ENCODE results near the gene LMBRD1.

LMBRD1 gene

GRCh38 chr6:69775941-69776340 is 20.9 kb downstream of the LMBRD1 start:
- Histone ChIP-seq H3K27ac (ENCODE audit: low read depth, low read length) (no peak overlapping the region), H3K9ac (ENCODE audit: low read length) (no peak overlapping the region), H3K4me1 (ENCODE audit: control insufficient read depth, insufficient read depth, low read length) (no peaks in the 10 kb centered on the region), H3K9me3 (ENCODE audit: control insufficient read depth, insufficient read depth, low read depth, low read length) (no peaks in the 10 kb centered on the region; the same call in 1 of the 2 replicates), H3K4me3 (ENCODE audit: low read depth, low read length) (no peak overlapping the region), H3K36me3 (ENCODE audit: control insufficient read depth, insufficient read depth, low read length) (no peaks in the 10 kb centered on the region), H3K27me3 (ENCODE audit: control insufficient read depth, insufficient read depth, low read length) (no peaks in the 10 kb centered on the region)

- no peak overlapping the region for H3K27ac ChIP-seq (ENCODE audit: low read depth, low read length)
- no peaks in the 10 kb centered on the region for H3K4me1 ChIP-seq (ENCODE audit: control insufficient read depth, insufficient read depth, low read length)
- no peaks in the 10 kb centered on the region for H3K27me3 ChIP-seq (ENCODE audit: control insufficient read depth, insufficient read depth, low read length)
Observed at GRCh38 chr6:69775585-69775849, 21.3 kb downstream of the LMBRD1 start.

GRCh38 chr6:69774740-69775584 is 21.8 kb downstream of the LMBRD1 start:
- H3K9ac ChIP-seq (ENCODE audit: low read length) = no peak overlapping the region
- H3K27me3 ChIP-seq (ENCODE audit: control insufficient read depth, insufficient read depth, low read length) = no peaks in the 10 kb centered on the region
- no peak overlapping the region for H3K27ac ChIP-seq (ENCODE audit: low read depth, low read length)
- no peaks in the 10 kb centered on the region; the same call in 1 of the 2 replicates for H3K9me3 ChIP-seq (ENCODE audit: control insufficient read depth, insufficient read depth, low read depth, low read length)
- H3K4me3 ChIP-seq (ENCODE audit: low read depth, low read length) = no peak overlapping the region
- H3K4me1 ChIP-seq (ENCODE audit: control insufficient read depth, insufficient read depth, low read length) = no peaks in the 10 kb centered on the region
- H3K36me3 ChIP-seq (ENCODE audit: control insufficient read depth, insufficient read depth, low read length) = no peaks in the 10 kb centered on the region

More at GRCh38 chr6:69775585-69775849, 21.3 kb downstream of the LMBRD1 start:
- H3K9ac ChIP-seq (ENCODE audit: low read length) = no peak overlapping the region
- H3K36me3 ChIP-seq (ENCODE audit: control insufficient read depth, insufficient read depth, low read length) = no peaks in the 10 kb centered on the region
- H3K9me3 ChIP-seq (ENCODE audit: control insufficient read depth, insufficient read depth, low read depth, low read length) = no peaks in the 10 kb centered on the region; the same call in 1 of the 2 replicates
- no peak overlapping the region for H3K4me3 ChIP-seq (ENCODE audit: low read depth, low read length)

- Histone ChIP-seq H3K27me3 (ENCODE audit: control insufficient read depth, insufficient read depth, low read length) (no peaks in the 10 kb centered on the region), H3K4me3 (ENCODE audit: low read depth, low read length) (no peak overlapping the region), H3K36me3 (ENCODE audit: control insufficient read depth, insufficient read depth, low read length) (no peaks in the 10 kb centered on the region), H3K9me3 (ENCODE audit: control insufficient read depth, insufficient read depth, low read depth, low read length) (no peaks in the 10 kb centered on the region; the same call in 1 of the 2 replicates), H3K4me1 (ENCODE audit: control insufficient read depth, insufficient read depth, low read length) (no peaks in the 10 kb centered on the region), H3K9ac (ENCODE audit: low read length) (no peak overlapping the region), H3K27ac (ENCODE audit: low read depth, low read length) (no peak overlapping the region)
Observed at GRCh38 chr6:69771158-69771906, 25.5 kb downstream of the LMBRD1 start.

- Histone ChIP-seq H3K9me3 (ENCODE audit: control insufficient read depth, insufficient read depth, low read depth, low read length) (no peaks in the 10 kb centered on the region; the same call in 1 of the 2 replicates), H3K36me3 (ENCODE audit: control insufficient read depth, insufficient read depth, low read length) (no peaks in the 10 kb centered on the region), H3K27me3 (ENCODE audit: control insufficient read depth, insufficient read depth, low read length) (no peaks in the 10 kb centered on the region), H3K9ac (ENCODE audit: low read length) (no peak overlapping the region), H3K4me1 (ENCODE audit: control insufficient read depth, insufficient read depth, low read length) (no peaks in the 10 kb centered on the region), H3K27ac (ENCODE audit: low read depth, low read length) (no peak overlapping the region), H3K4me3 (ENCODE audit: low read depth, low read length) (no peak overlapping the region)
Observed at GRCh38 chr6:69768664-69769063, 28.1 kb downstream of the LMBRD1 start.

- Histone ChIP-seq H3K4me1 (ENCODE audit: control insufficient read depth, insufficient read depth, low read length) (peaks cover under 1% of the 10 kb centered on the region; the same call in 1 of the 2 replicates), H3K27me3 (ENCODE audit: control insufficient read depth, insufficient read depth, low read length) (no peaks in the 10 kb centered on the region), H3K36me3 (ENCODE audit: control insufficient read depth, insufficient read depth, low read length) (no peaks in the 10 kb centered on the region), H3K27ac (ENCODE audit: low read depth, low read length) (no peak overlapping the region), H3K9ac (ENCODE audit: low read length) (no peak overlapping the region), H3K9me3 (ENCODE audit: control insufficient read depth, insufficient read depth, low read depth, low read length) (no peaks in the 10 kb centered on the region), H3K4me3 (ENCODE audit: low read depth, low read length) (no peak overlapping the region)
Observed at GRCh38 chr6:69763763-69764162, 33.0 kb downstream of the LMBRD1 start.

- Histone ChIP-seq H3K9me3 (ENCODE audit: control insufficient read depth, insufficient read depth, low read depth, low read length) (peaks cover under 1% of the 10 kb centered on the region; the same call in 1 of the 2 replicates), H3K27me3 (ENCODE audit: control insufficient read depth, insufficient read depth, low read length) (no peaks in the 10 kb centered on the region), H3K4me1 (ENCODE audit: control insufficient read depth, insufficient read depth, low read length) (peaks cover 6% of the 10 kb centered on the region; the same call in 1 of the 2 replicates), H3K27ac (ENCODE audit: low read depth, low read length) (no peak overlapping the region), H3K9ac (ENCODE audit: low read length) (no peak overlapping the region), H3K4me3 (ENCODE audit: low read depth, low read length) (no peak overlapping the region), H3K36me3 (ENCODE audit: control insufficient read depth, insufficient read depth, low read length) (no peaks in the 10 kb centered on the region)
Observed at GRCh38 chr6:69761853-69762252, 35.0 kb downstream of the LMBRD1 start.

GRCh38 chr6:69758214-69758613 is 38.6 kb downstream of the LMBRD1 start:
- peaks cover 8% of the 10 kb centered on the region; the same call in 1 of the 2 replicates for H3K9me3 ChIP-seq (ENCODE audit: control insufficient read depth, insufficient read depth, low read depth, low read length)
- no peaks in the 10 kb centered on the region for H3K27me3 ChIP-seq (ENCODE audit: control insufficient read depth, insufficient read depth, low read length)
- no peak overlapping the region for H3K9ac ChIP-seq (ENCODE audit: low read length)
- H3K27ac ChIP-seq (ENCODE audit: low read depth, low read length) = no peak overlapping the region
- no peaks in the 10 kb centered on the region for H3K36me3 ChIP-seq (ENCODE audit: control insufficient read depth, insufficient read depth, low read length)
- peaks cover 6% of the 10 kb centered on the region; the same call in 1 of the 2 replicates for H3K4me1 ChIP-seq (ENCODE audit: control insufficient read depth, insufficient read depth, low read length)
- H3K4me3 ChIP-seq (ENCODE audit: low read depth, low read length) = no peak overlapping the region

GRCh38 chr6:69756907-69757306 is 39.9 kb downstream of the LMBRD1 start:
- Histone ChIP-seq H3K4me3 (ENCODE audit: low read depth, low read length) (no peak overlapping the region), H3K9me3 (ENCODE audit: control insufficient read depth, insufficient read depth, low read depth, low read length) (peaks cover 9% of the 10 kb centered on the region; the same call in 1 of the 2 replicates), H3K27ac (ENCODE audit: low read depth, low read length) (no peak overlapping the region), H3K4me1 (ENCODE audit: control insufficient read depth, insufficient read depth, low read length) (peaks cover 6% of the 10 kb centered on the region; the same call in 1 of the 2 replicates), H3K27me3 (ENCODE audit: control insufficient read depth, insufficient read depth, low read length) (no peaks in the 10 kb centered on the region), H3K36me3 (ENCODE audit: control insufficient read depth, insufficient read depth, low read length) (no peaks in the 10 kb centered on the region), H3K9ac (ENCODE audit: low read length) (no peak overlapping the region)

GRCh38 chr6:69756366-69756765 is 40.4 kb downstream of the LMBRD1 start:
- Histone ChIP-seq H3K9ac (ENCODE audit: low read length) (no peak overlapping the region), H3K36me3 (ENCODE audit: control insufficient read depth, insufficient read depth, low read length) (no peaks in the 10 kb centered on the region), H3K9me3 (ENCODE audit: control insufficient read depth, insufficient read depth, low read depth, low read length) (peaks cover 9% of the 10 kb centered on the region; the same call in 1 of the 2 replicates)

GRCh38 chr6:69735027-69735426 is 61.8 kb downstream of the LMBRD1 start:
- H3K9ac ChIP-seq (ENCODE audit: low read length) = no peak overlapping the region
- no peaks in the 10 kb centered on the region for H3K27me3 ChIP-seq (ENCODE audit: control insufficient read depth, insufficient read depth, low read length)
- H3K4me1 ChIP-seq (ENCODE audit: control insufficient read depth, insufficient read depth, low read length) = no peaks in the 10 kb centered on the region
- no peak overlapping the region for H3K4me3 ChIP-seq (ENCODE audit: low read depth, low read length)
- no peaks in the 10 kb centered on the region for H3K9me3 ChIP-seq (ENCODE audit: control insufficient read depth, insufficient read depth, low read depth, low read length)
- H3K27ac ChIP-seq (ENCODE audit: low read depth, low read length) = no peak overlapping the region
- H3K36me3 ChIP-seq (ENCODE audit: control insufficient read depth, insufficient read depth, low read length) = no peaks in the 10 kb centered on the region

More at GRCh38 chr6:69756366-69756765, 40.4 kb downstream of the LMBRD1 start:
- H3K4me3 ChIP-seq (ENCODE audit: low read depth, low read length) = no peak overlapping the region
- peaks cover 6% of the 10 kb centered on the region; the same call in 1 of the 2 replicates for H3K4me1 ChIP-seq (ENCODE audit: control insufficient read depth, insufficient read depth, low read length)
- H3K27ac ChIP-seq (ENCODE audit: low read depth, low read length) = no peak overlapping the region
- H3K27me3 ChIP-seq (ENCODE audit: control insufficient read depth, insufficient read depth, low read length) = no peaks in the 10 kb centered on the region

Measured in HUES6 (cell line).